Common myeloid progenitor, CD34-positive (primary cell): ENCODE measurements around the gene ANO3.

Experiments
- CTCF ChIA-PET: fragments of 350-600 bp; sonication (Branson Sonifier 250); formaldehyde crosslinking; loops from one replicate; lab custom pipeline; 2021; ENCODE audit warnings: antibody characterized with exemption; lab: Charles Lee
- POLR2A ChIA-PET: fragments of 350-600 bp; sonication (Branson Sonifier 250); formaldehyde crosslinking; loops from one replicate; lab custom pipeline; 2021; ENCODE audit warnings: antibody characterized with exemption; lab: Charles Lee
- DNase-seq, 3 donors: peaks; one replicate each; pipeline versions ENCODE4 v3.0.0 to v3.0.0-alpha.2; 2013
- H3K27ac ChIP-seq, 2 experiments: 1 replicate in 1 of 2; 2 replicates in 1 of 2; pipeline ENCODE4 v1.7.0; 2013; ENCODE audit warnings: inconsistent platforms in 2 of 2, low read length in 2 of 2, mild to moderate bottlenecking in 2 of 2, low read depth in 1 of 2, moderate library complexity in 1 of 2; ENCODE audit not compliant: severe bottlenecking in 2 of 2, insufficient read depth in 1 of 2, poor library complexity in 1 of 2
- H3K27me3 ChIP-seq, 5 experiments: replicated peaks in 2 of 5; 1 replicate in 3 of 5; 2 replicates in 2 of 5; pipeline versions ENCODE4 v1.6.1 to v1.7.0; 2013; ENCODE audit warnings: low read length in 4 of 5, mild to moderate bottlenecking in 2 of 5, moderate library complexity in 2 of 5, inconsistent platforms in 1 of 5; ENCODE audit not compliant: insufficient read depth in 5 of 5, control insufficient read depth in 4 of 5
- H3K36me3 ChIP-seq, 4 experiments: 1 replicate in 2 of 4; 2 replicates in 2 of 4; pipeline versions ENCODE4 v1.6.1 to v1.7.0; 2013; ENCODE audit warnings: low read length in 3 of 4, control low read depth in 1 of 4, mild to moderate bottlenecking in 1 of 4; ENCODE audit not compliant: control insufficient read depth in 4 of 4, insufficient read depth in 4 of 4
- H3K4me1 ChIP-seq, 4 experiments: 1 replicate in 3 of 4; 2 replicates in 1 of 4; pipeline versions ENCODE4 v1.6.1 to v1.7.1; 2013; ENCODE audit warnings: low read length in 3 of 4, mild to moderate bottlenecking in 3 of 4, control low read depth in 1 of 4, inconsistent platforms in 1 of 4, moderate library complexity in 1 of 4; ENCODE audit not compliant: control insufficient read depth in 4 of 4, insufficient read depth in 4 of 4; ENCODE audit errors: control extremely low read depth in 1 of 4
- H3K4me3 ChIP-seq, 7 experiments: 1 replicate in 4 of 7; 2 replicates in 3 of 7; pipeline versions ENCODE4 v1.5.1 to v1.7.0; 2013; ENCODE audit warnings: mild to moderate bottlenecking in 7 of 7, low read length in 6 of 7, moderate library complexity in 6 of 7, inconsistent platforms in 2 of 7, low read depth in 2 of 7, control low read depth in 1 of 7; ENCODE audit not compliant: insufficient read depth in 4 of 7, control insufficient read depth in 1 of 7; ENCODE audit errors: extremely low read depth in 1 of 7
- H3K9me3 ChIP-seq, 5 experiments: 1 replicate in 4 of 5; 2 replicates in 1 of 5; pipeline versions ENCODE4 v1.6.1 to v1.7.1; 2013; ENCODE audit warnings: low read length in 4 of 5, mild to moderate bottlenecking in 2 of 5, inconsistent platforms in 1 of 5, low read depth in 1 of 5, moderate library complexity in 1 of 5; ENCODE audit not compliant: control insufficient read depth in 4 of 5, insufficient read depth in 2 of 5; ENCODE audit errors: control extremely low read depth in 1 of 5
- WGBS: methylation state at CpG from one replicate; pipeline ENCODE4 v1.1.5; 2013; ENCODE audit not compliant: insufficient coverage; 5-methylcytosine and 5-hydroxymethylcytosine counted together

The ANO3 gene

GRCh38 chr11:26708736-26709456 lies 377.0 kb downstream of the ANO3 start:
- Histone ChIP-seq H3K4me1 (no peaks in the 10 kb centered on the region), H3K27me3 (no peaks in the 10 kb centered on the region), H3K27ac (no peak overlapping the region), H3K36me3 (no peaks in the 10 kb centered on the region), H3K9me3 (no peaks in the 10 kb centered on the region), H3K4me3 (no peak overlapping the region)
- no peak for DNase-seq
- POLR2A ChIA-PET = no interaction called here
- CTCF ChIA-PET = no interaction called here
- no CpG with 5 or more reads among the region's 2 CpGs for WGBS

GRCh38 chr11:26710489-26710888 lies 378.6 kb downstream of the ANO3 start:
- H3K4me1 ChIP-seq = no peaks in the 10 kb centered on the region
- no peak overlapping the region for H3K4me3 ChIP-seq
- no peaks in the 10 kb centered on the region for H3K9me3 ChIP-seq
- DNase-seq = no peak
- no peak overlapping the region for H3K27ac ChIP-seq
- ChIA-PET POLR2A (no interaction called here), CTCF (interaction anchor here (0.6 kb wide), 1 partner anchor 685 kb away, joined by 4 read pairs; no protein-coding TSS in a partner anchor)
- H3K36me3 ChIP-seq = no peaks in the 10 kb centered on the region
- H3K27me3 ChIP-seq = no peaks in the 10 kb centered on the region
- no CpG with 5 or more reads among the region's 2 CpGs for WGBS

- Histone ChIP-seq H3K36me3 (no peaks in the 10 kb centered on the region), H3K27ac (no peak overlapping the region), H3K4me1 (no peaks in the 10 kb centered on the region), H3K4me3 (no peak overlapping the region), H3K9me3 (no peaks in the 10 kb centered on the region), H3K27me3 (no peaks in the 10 kb centered on the region)
- CTCF ChIA-PET = no interaction called here
- POLR2A ChIA-PET = no interaction called here
- WGBS = no CpG with 5 or more reads among the region's 5 CpGs
- no peak for DNase-seq
Measured at GRCh38 chr11:26712497-26712896, 380.6 kb downstream of the ANO3 start.
